ENCODE data around the gene RNF41.
"Not testable (repeated sequence)": the region's sequence is repeated elsewhere in the genome, so short reads cannot be mapped to it uniquely, and the experiment has no call there.

Gene RNF41

GRCh38 chr12:56266693-56267442 lies 45.1 kb upstream of the RNF41 start, which contains the start of gene COQ10A:
TSS of gene COQ10A (plus strand) at chr12:56266942. CDS start at chr12:56267119, 177 bp downstream.
- Histone ChIP-seq H2AFZ (ENCODE audit: low read depth, low read length, severe bottlenecking) (peak within 1 kb of the TSS; percentile 91), H3K9ac (ENCODE audit: low read length) (peak within 1 kb of the TSS; percentile 74), H3K9me3 (ENCODE audit: insufficient read depth, low read length) (no peaks in the 10 kb centered on the region), H3K9me2 (replicated peaks; ENCODE audit: insufficient read depth, low read length) (no peaks in the 10 kb centered on the region), H3K27ac (ENCODE audit: low read depth, low read length) (peak within 1 kb of the TSS; percentile 75), H3K4me2 (ENCODE audit: low read depth, low read length, poor library complexity, severe bottlenecking) (peak within 1 kb of the TSS; percentile 98), H4K20me1 (ENCODE audit: low read depth, low read length) (no peaks in the 10 kb centered on the region), H3K36me3 (ENCODE audit: low read length) (0 out of 2 replicates have a peak, but pooled peaks cover 6% of the 10 kb centered on the region), H3K4me3 (ENCODE audit: insufficient read depth, low read length, poor library complexity, severe bottlenecking) (peak within 1 kb of the TSS; percentile 77), H3K27me3 (ENCODE audit: low read length) (no peaks in the 10 kb centered on the region), H3K79me2 (ENCODE audit: insufficient read depth, low read length) (no peaks in the 10 kb centered on the region), H3F3A (ENCODE audit: insufficient read depth) (peaks cover 34% of the 10 kb centered on the region)
- TF ChIP-seq EZH2phosphoT487 (conservative IDR thresholded peaks at IDR 0.05; ENCODE audit: low read length) = no peak
- TF ChIP-seq, protein P1, sequence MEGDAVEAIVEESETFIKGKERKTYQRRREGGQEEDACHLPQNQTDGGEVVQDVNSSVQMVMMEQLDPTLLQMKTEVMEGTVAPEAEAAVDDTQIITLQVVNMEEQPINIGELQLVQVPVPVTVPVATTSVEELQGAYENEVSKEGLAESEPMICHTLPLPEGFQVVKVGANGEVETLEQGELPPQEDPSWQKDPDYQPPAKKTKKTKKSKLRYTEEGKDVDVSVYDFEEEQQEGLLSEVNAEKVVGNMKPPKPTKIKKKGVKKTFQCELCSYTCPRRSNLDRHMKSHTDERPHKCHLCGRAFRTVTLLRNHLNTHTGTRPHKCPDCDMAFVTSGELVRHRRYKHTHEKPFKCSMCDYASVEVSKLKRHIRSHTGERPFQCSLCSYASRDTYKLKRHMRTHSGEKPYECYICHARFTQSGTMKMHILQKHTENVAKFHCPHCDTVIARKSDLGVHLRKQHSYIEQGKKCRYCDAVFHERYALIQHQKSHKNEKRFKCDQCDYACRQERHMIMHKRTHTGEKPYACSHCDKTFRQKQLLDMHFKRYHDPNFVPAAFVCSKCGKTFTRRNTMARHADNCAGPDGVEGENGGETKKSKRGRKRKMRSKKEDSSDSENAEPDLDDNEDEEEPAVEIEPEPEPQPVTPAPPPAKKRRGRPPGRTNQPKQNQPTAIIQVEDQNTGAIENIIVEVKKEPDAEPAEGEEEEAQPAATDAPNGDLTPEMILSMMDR (IDR thresholded peaks at IDR 0.05; ENCODE audit: insufficient read depth, low read length, poor library complexity, severe bottlenecking) = peak; percentile 25

DNA sequence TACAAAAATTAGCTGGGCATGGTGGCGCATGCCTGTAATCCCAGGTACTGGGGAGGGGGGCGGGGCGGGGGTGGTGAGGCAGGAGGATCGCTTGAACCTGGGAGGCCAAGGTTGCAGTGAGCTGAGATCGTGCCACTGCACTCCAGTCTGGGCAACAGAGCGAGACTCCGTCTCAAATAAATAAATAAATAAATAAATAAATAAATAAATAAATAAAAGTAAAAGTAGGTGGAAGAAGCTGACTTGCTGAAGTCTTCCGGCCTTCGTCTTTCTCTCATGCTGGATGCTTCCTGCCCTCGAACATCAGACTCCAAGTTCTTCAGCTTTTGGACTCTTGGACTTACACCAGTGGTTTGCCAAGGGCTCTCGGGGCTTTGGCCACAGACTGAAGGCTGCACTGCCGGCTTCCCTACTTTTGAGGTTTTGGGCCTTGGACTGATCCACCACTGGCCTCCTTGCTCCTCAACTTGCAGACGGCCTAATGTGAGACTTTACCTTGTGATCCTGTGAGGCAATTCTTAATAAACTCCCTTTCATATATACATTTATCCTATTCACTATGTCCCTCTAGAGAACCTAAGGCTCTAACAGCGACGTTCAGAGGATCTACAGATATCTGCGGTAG lies 44.5 kb upstream of the RNF41 start:
- not testable (repeated sequence) for H3K79me2 ChIP-seq (ENCODE audit: insufficient read depth, low read length); H3K9me3 ChIP-seq (ENCODE audit: insufficient read depth, low read length); H3K27me3 ChIP-seq (ENCODE audit: low read length); H3K36me3 ChIP-seq (ENCODE audit: low read length); H3K9me2 ChIP-seq (replicated peaks; ENCODE audit: insufficient read depth, low read length); H4K20me1 ChIP-seq (ENCODE audit: low read depth, low read length)
- Histone ChIP-seq H3F3A (ENCODE audit: insufficient read depth) (peaks cover 35% of the 10 kb centered on the region), H3K9ac (ENCODE audit: low read length) (peak overlapping the region; percentile 74), H3K4me3 (ENCODE audit: insufficient read depth, low read length, poor library complexity, severe bottlenecking) (peak overlapping the region; percentile 77), H3K27ac (ENCODE audit: low read depth, low read length) (peak overlapping the region; percentile 75), H2AFZ (ENCODE audit: low read depth, low read length, severe bottlenecking) (peak overlapping the region; percentile 91), H3K4me2 (ENCODE audit: low read depth, low read length, poor library complexity, severe bottlenecking) (peak overlapping the region; percentile 98)

GRCh38 chr12:56262955-56263354 lies 41.2 kb upstream of the RNF41 start:
- not testable (repeated sequence) for H3K27me3 ChIP-seq (ENCODE audit: low read length); H3K36me3 ChIP-seq (ENCODE audit: low read length); H3K79me2 ChIP-seq (ENCODE audit: insufficient read depth, low read length); H3K27ac ChIP-seq (ENCODE audit: low read depth, low read length); H2AFZ ChIP-seq (ENCODE audit: low read depth, low read length, severe bottlenecking); H3K4me3 ChIP-seq (ENCODE audit: insufficient read depth, low read length, poor library complexity, severe bottlenecking); H3K9ac ChIP-seq (ENCODE audit: low read length); H3K4me2 ChIP-seq (ENCODE audit: low read depth, low read length, poor library complexity, severe bottlenecking); H3K9me3 ChIP-seq (ENCODE audit: insufficient read depth, low read length); H3K9me2 ChIP-seq (replicated peaks; ENCODE audit: insufficient read depth, low read length); H4K20me1 ChIP-seq (ENCODE audit: low read depth, low read length)
- H3F3A ChIP-seq (ENCODE audit: insufficient read depth) = peaks cover 11% of the 10 kb centered on the region; the same call in 1 of the 2 replicates

- Histone ChIP-seq H3K27me3 (ENCODE audit: low read length) (no peaks in the 10 kb centered on the region), H3K79me2 (ENCODE audit: insufficient read depth, low read length) (peaks cover 10% of the 10 kb centered on the region; the same call in 1 of the 2 replicates), H3K27ac (ENCODE audit: low read depth, low read length) (no peak overlapping the region), H3F3A (ENCODE audit: insufficient read depth) (peaks cover 7% of the 10 kb centered on the region; the same call in 1 of the 2 replicates), H3K9me2 (replicated peaks; ENCODE audit: insufficient read depth, low read length) (no peaks in the 10 kb centered on the region), H3K4me2 (ENCODE audit: low read depth, low read length, poor library complexity, severe bottlenecking) (no peak overlapping the region), H3K4me3 (ENCODE audit: insufficient read depth, low read length, poor library complexity, severe bottlenecking) (no peak overlapping the region), H3K9me3 (ENCODE audit: insufficient read depth, low read length) (no peaks in the 10 kb centered on the region), H2AFZ (ENCODE audit: low read depth, low read length, severe bottlenecking) (no peak overlapping the region), H3K36me3 (ENCODE audit: low read length) (no peaks in the 10 kb centered on the region), H4K20me1 (ENCODE audit: low read depth, low read length) (no peaks in the 10 kb centered on the region), H3K9ac (ENCODE audit: low read length) (no peak overlapping the region)
- TF ChIP-seq, protein P1 (IDR thresholded peaks at IDR 0.05; ENCODE audit: insufficient read depth, low read length, poor library complexity, severe bottlenecking) = no peak
- no peak for TF ChIP-seq EZH2phosphoT487 (conservative IDR thresholded peaks at IDR 0.05; ENCODE audit: low read length)
Observed at GRCh38 chr12:56261503-56262232, 39.9 kb upstream of the RNF41 start.

All from SU-DHL-6 (cell line).